ENCODE results near the gene CDC42EP2.
"Not testable (repeated sequence)": the region's sequence is repeated elsewhere in the genome, so short reads cannot be mapped to it uniquely, and the experiment has no call there.

The CDC42EP2 gene

GRCh38 chr11:65320386-65321075 is 5.9 kb downstream of the CDC42EP2 start:
- no peak for DNase-seq (ENCODE audit: low spot score)

GRCh38 chr11:65321076-65321475 is 6.4 kb downstream of the CDC42EP2 start:
- DNase-seq (ENCODE audit: low spot score) = no peak

GRCh38 chr11:65321828-65322485 is 7.3 kb downstream of the CDC42EP2 start:
- no peak for DNase-seq (ENCODE audit: low spot score)

GRCh38 chr11:65323813-65324212 is 9.1 kb downstream of the CDC42EP2 start:
- DNase-seq (ENCODE audit: low spot score) = no peak

- no peak for DNase-seq (ENCODE audit: low spot score)
These were observed 10.8 kb downstream of the CDC42EP2 start for GRCh38 chr11:65325435-65325834.

- no peak for DNase-seq (ENCODE audit: low spot score)
These were observed 12.4 kb downstream of the CDC42EP2 start for GRCh38 chr11:65327021-65327420.

- DNase-seq (ENCODE audit: low spot score) = no peak
These were observed 14.8 kb downstream of the CDC42EP2 start for GRCh38 chr11:65329478-65329877.

- peak; percentile 66 for DNase-seq (ENCODE audit: low spot score)
These were observed 15.3 kb downstream of the CDC42EP2 start for GRCh38 chr11:65329944-65330403.

- no peak for DNase-seq (ENCODE audit: low spot score)
These were observed 15.9 kb downstream of the CDC42EP2 start for GRCh38 chr11:65330544-65330943.

GRCh38 chr11:65332591-65332990 is 17.9 kb downstream of the CDC42EP2 start:
- not testable (repeated sequence) for DNase-seq (ENCODE audit: low spot score)

- no peak for DNase-seq (ENCODE audit: low spot score)
These were observed 20.1 kb downstream of the CDC42EP2 start for GRCh38 chr11:65334696-65335295.

- DNase-seq (ENCODE audit: low spot score) = no peak
These were observed 24.0 kb downstream of the CDC42EP2 start for GRCh38 chr11:65338676-65339075.

GRCh38 chr11:65340226-65340625 is 25.6 kb downstream of the CDC42EP2 start:
- no peak for DNase-seq (ENCODE audit: low spot score)

- no peak for DNase-seq (ENCODE audit: low spot score)
These were observed 27.2 kb downstream of the CDC42EP2 start for GRCh38 chr11:65341856-65342255.

GRCh38 chr11:65351511-65351910 is 36.8 kb downstream of the CDC42EP2 start:
- DNase-seq (ENCODE audit: low spot score) = no peak

- no peak for DNase-seq (ENCODE audit: low spot score)
These were observed 38.1 kb downstream of the CDC42EP2 start for GRCh38 chr11:65352783-65353182.

GRCh38 chr11:65353376-65353775 is 38.7 kb downstream of the CDC42EP2 start:
- DNase-seq (ENCODE audit: low spot score) = no peak

GRCh38 chr11:65353900-65354264 is 39.2 kb downstream of the CDC42EP2 start:
- DNase-seq (ENCODE audit: low spot score) = peak; percentile 29

GRCh38 chr11:65354265-65355012 is 39.8 kb downstream of the CDC42EP2 start, which contains the start of gene TIGD3:
TSS of gene TIGD3 (plus strand) at chr11:65354751. CDS start at chr11:65355809, 1,058 bp downstream.
- DNase-seq (ENCODE audit: low spot score) = peak; percentile 99

GRCh38 chr11:65355013-65355775 is 40.5 kb downstream of the CDC42EP2 start:
- DNase-seq (ENCODE audit: low spot score) = no peak

GRCh38 chr11:65355776-65356393 is 41.2 kb downstream of the CDC42EP2 start:
- peak; percentile 82 for DNase-seq (ENCODE audit: low spot score)

Data from AG20443 (cell line).